Measurements from ENCODE around the gene MTREX.

GRCh38 chr5:55371145-55371544 is 63.4 kb downstream of the MTREX start:
- no peak for TF ChIP-seq CTCF (conservative IDR thresholded peaks at IDR 0.05)
- TF ChIP-seq ZFX (IDR thresholded peaks at IDR 0.05) = no peak

All from C4-2B (cell line).